ENCODE results near the gene OR6J1.

DNA sequence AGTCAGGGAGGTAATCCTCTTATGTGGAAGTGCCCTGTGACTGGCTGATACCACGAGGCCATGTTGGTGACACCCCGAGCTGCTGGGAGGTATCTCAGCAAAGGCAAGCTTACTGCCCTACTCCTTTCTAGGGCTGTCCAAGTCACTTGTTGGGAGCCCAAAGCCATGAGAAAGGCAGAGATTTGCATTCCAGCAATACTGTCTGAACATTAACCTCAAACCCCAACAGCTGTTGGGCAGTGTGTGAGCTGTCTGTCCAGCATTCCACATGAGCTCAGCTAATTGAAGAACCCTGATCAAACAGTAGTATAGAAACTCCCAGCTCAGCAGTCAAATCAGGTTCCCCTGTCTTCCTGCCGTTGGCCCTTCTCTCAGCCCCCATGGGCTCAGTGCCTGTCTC, 36.9 kb downstream of the OR6J1 start:
- no peak for TF ChIP-seq POLR2A (IDR thresholded peaks at IDR 0.05; ENCODE audit: low read depth, low read length)
- no peak for TF ChIP-seq POLR2AphosphoS5 (IDR thresholded peaks at IDR 0.05; ENCODE audit: low read depth, low read length)
